H1 (cell line): Measurements from ENCODE around the gene COL17A1. TPM values are rescaled to one million over a fixed set of nuclear protein-coding genes. Genes with fewer than 3 reads are reported as not detected.

ENCODE experiments used
- CTCF ChIA-PET: fragments of 300-600 bp; sonication (Branson Sonifier 250); formaldehyde crosslinking; loops from one replicate; lab custom pipeline; 2021; ENCODE audit not compliant: partially characterized antibody; lab: Charles Lee
- POLR2A ChIA-PET: fragments of 300-600 bp; sonication (Branson Sonifier 250); formaldehyde crosslinking; loops from one replicate; lab custom pipeline; 2021; ENCODE audit warnings: inconsistent platforms; ENCODE audit not compliant: partially characterized antibody; lab: Charles Lee
- DNase-seq, 2 experiments: peaks; one replicate each; pipeline versions ENCODE4 v3.0.0 to v3.0.0-alpha.2; 2010 to 2022; ENCODE audit warnings: low spot score in 2 of 2, low read depth in 1 of 2, mixed read lengths in 1 of 2
- FAIRE-seq: peaks from 2 replicates; lab custom pipeline; 2011; peaks lifted over from hg19 to GRCh38; lab: Jason Lieb, UNC
- H2AFZ ChIP-seq: 2 replicates; pipeline ENCODE4 v1.8.1; 2012; ENCODE audit warnings: low read length, inconsistent platforms
- H2AK5ac ChIP-seq: 2 replicates; pipeline ENCODE4 v1.6.1; 2013; ENCODE audit warnings: low read depth, low read length
- H2BK120ac ChIP-seq: replicated peaks from 2 replicates; pipeline ENCODE3; 2013; ENCODE audit warnings: low read depth, low read length, inconsistent platforms
- H2BK12ac ChIP-seq: 2 replicates; pipeline ENCODE4 v1.6.1; 2013; ENCODE audit warnings: low read depth, low read length
- H2BK15ac ChIP-seq: 2 replicates; pipeline ENCODE4 v1.6.1; 2013; ENCODE audit warnings: low read length
- H2BK20ac ChIP-seq: 2 replicates; pipeline ENCODE4 v1.6.1; 2013; ENCODE audit warnings: low read length
- H2BK5ac ChIP-seq: 2 replicates; pipeline ENCODE4 v1.6.1; 2013; ENCODE audit warnings: low read depth, low read length
- H3K14ac ChIP-seq: 2 replicates; pipeline ENCODE4 v1.6.1; 2013; ENCODE audit warnings: inconsistent platforms; ENCODE audit not compliant: insufficient read length
- H3K18ac ChIP-seq: 2 replicates; pipeline ENCODE4 v1.6.1; 2013; ENCODE audit warnings: low read length; ENCODE audit errors: extremely low read depth
- H3K23ac ChIP-seq: 2 replicates; pipeline ENCODE4 v1.6.1; 2013; ENCODE audit warnings: inconsistent platforms; ENCODE audit not compliant: insufficient read length
- H3K23me2 ChIP-seq: 2 replicates; pipeline ENCODE4 v1.6.1; 2013; ENCODE audit warnings: low read depth, low read length
- H3K27ac ChIP-seq: 2 replicates; pipeline ENCODE4 v1.6.1; 2011; ENCODE audit warnings: low read depth, low read length, inconsistent platforms
- H3K27me3 ChIP-seq, 4 experiments: replicated peaks in 1 of 4; 1 replicate in 1 of 4; 2 replicates in 3 of 4; pipeline versions ENCODE4 v1.6.1 to v1.8.1; 2011 to 2013; ENCODE audit warnings: low read length in 3 of 4, mild to moderate bottlenecking in 3 of 4, inconsistent platforms in 2 of 4, mixed read lengths in 2 of 4, moderate library complexity in 1 of 4; ENCODE audit not compliant: control insufficient read depth in 3 of 4, insufficient read depth in 3 of 4; ENCODE audit errors: extremely low read depth in 1 of 4
- H3K36me3 ChIP-seq, 4 experiments: 2 replicates each; pipeline versions ENCODE4 v1.6.1 to v1.8.1; 2011 to 2013; ENCODE audit warnings: mild to moderate bottlenecking in 4 of 4, low read length in 3 of 4, moderate library complexity in 2 of 4, control low read depth in 1 of 4, inconsistent platforms in 1 of 4; ENCODE audit not compliant: insufficient read depth in 4 of 4, control insufficient read depth in 2 of 4
- H3K4ac ChIP-seq: replicated peaks from 2 replicates; pipeline ENCODE3; 2013; ENCODE audit warnings: low read length, low read depth, mixed read lengths, inconsistent platforms; ENCODE audit not compliant: insufficient read length
- H3K4me1 ChIP-seq, 4 experiments: replicated peaks in 1 of 4; 1 replicate in 1 of 4; 2 replicates in 3 of 4; pipeline versions ENCODE4 v1.6.1 to v1.8.1; 2011 to 2013; ENCODE audit warnings: low read length in 3 of 4, inconsistent platforms in 2 of 4, mixed read lengths in 1 of 4; ENCODE audit not compliant: insufficient read depth in 4 of 4, control insufficient read depth in 3 of 4
- H3K4me2 ChIP-seq, 2 experiments: 2 replicates each; pipeline versions ENCODE4 v1.6.1 to v1.8.1; 2011 to 2013; ENCODE audit warnings: low read depth in 2 of 2, low read length in 2 of 2, control low read depth in 1 of 2, inconsistent platforms in 1 of 2, mild to moderate bottlenecking in 1 of 2; ENCODE audit not compliant: insufficient read depth in 1 of 2
- H3K4me3 ChIP-seq, 4 experiments: fragments of 200-600, 300-600 bp in 1 of 4; sonication (generic), shearing (Covaris generic), sonication (Bioruptor Twin) in 1 of 4; 2 replicates each; pipeline versions ENCODE4 v1.5.1 to v1.8.1; 2011 to 2016; ENCODE audit warnings: low read length in 4 of 4, low read depth in 3 of 4, control low read depth in 2 of 4, inconsistent platforms in 2 of 4, mild to moderate bottlenecking in 2 of 4, mixed read lengths in 1 of 4, moderate library complexity in 1 of 4; ENCODE audit not compliant: insufficient read depth in 2 of 4; ENCODE audit errors: extremely low read depth in 1 of 4
- H3K56ac ChIP-seq: replicated peaks from 2 replicates; pipeline ENCODE3; 2013; ENCODE audit warnings: low read depth, mild to moderate bottlenecking, mixed read lengths, low read length, inconsistent platforms; ENCODE audit not compliant: insufficient read length
- H3K79me1 ChIP-seq: 2 replicates; pipeline ENCODE4 v1.6.1; 2013; ENCODE audit warnings: low read depth, low read length, control low read depth
- H3K79me2 ChIP-seq, 2 experiments: 2 replicates each; pipeline versions ENCODE4 v1.6.1 to v1.8.1; 2012 to 2013; ENCODE audit warnings: low read length in 2 of 2, mild to moderate bottlenecking in 2 of 2, inconsistent platforms in 1 of 2; ENCODE audit not compliant: insufficient read depth in 2 of 2, control insufficient read depth in 1 of 2
- H3K9ac ChIP-seq, 4 experiments: replicated peaks in 1 of 4; 1 replicate in 1 of 4; 2 replicates in 3 of 4; pipeline versions ENCODE4 v1.6.1 to v1.8.1; 2011 to 2013; ENCODE audit warnings: low read depth in 3 of 4, low read length in 3 of 4, control low read depth in 2 of 4, mild to moderate bottlenecking in 2 of 4, moderate library complexity in 2 of 4, inconsistent platforms in 1 of 4; ENCODE audit errors: extremely low read depth in 1 of 4
- H3K9me3 ChIP-seq, 2 experiments: 2 replicates each; pipeline versions ENCODE4 v1.6.1 to v1.8.1; 2012 to 2013; ENCODE audit warnings: mild to moderate bottlenecking in 2 of 2, moderate library complexity in 2 of 2, control low read depth in 1 of 2, inconsistent platforms in 1 of 2, low read depth in 1 of 2, low read length in 1 of 2, mixed read lengths in 1 of 2; ENCODE audit not compliant: insufficient read depth in 2 of 2
- H4K20me1 ChIP-seq, 2 experiments: replicated peaks in 1 of 2; 2 replicates each; pipeline versions ENCODE3 to v1.8.1; 2011 to 2013; ENCODE audit warnings: inconsistent platforms in 2 of 2, low read length in 2 of 2, mild to moderate bottlenecking in 1 of 2; ENCODE audit not compliant: insufficient read depth in 2 of 2, control insufficient read depth in 1 of 2
- H4K5ac ChIP-seq: 2 replicates; pipeline ENCODE4 v1.6.1; 2013; ENCODE audit warnings: low read length, low read depth, mixed read lengths, inconsistent platforms; ENCODE audit not compliant: insufficient read length
- H4K8ac ChIP-seq: 2 replicates; pipeline ENCODE4 v1.8.0; 2013; ENCODE audit warnings: mild to moderate bottlenecking, moderate library complexity, low read length, inconsistent platforms; ENCODE audit not compliant: insufficient read depth; ENCODE audit errors: extremely low read depth
- H4K91ac ChIP-seq: replicated peaks from 2 replicates; pipeline ENCODE3; 2013; ENCODE audit warnings: low read length, mixed read lengths, inconsistent platforms; ENCODE audit not compliant: insufficient read length
- CEBPB ChIP-seq: IDR thresholded peaks from 2 replicates; pipeline ENCODE4 v1.6.1; 2012; ENCODE audit warnings: low read depth, low read length
- CHD1 ChIP-seq: IDR thresholded peaks from 2 replicates; pipeline ENCODE4 v1.6.1; 2012; ENCODE audit warnings: low read depth, low read length, improper control_type of control experiment
- CHD2 ChIP-seq: IDR thresholded peaks from 2 replicates; pipeline ENCODE4 v1.6.1; 2012; ENCODE audit warnings: low read length, improper control_type of control experiment
- MAFK ChIP-seq: IDR thresholded peaks from 2 replicates; pipeline ENCODE4 v1.6.1; 2012; ENCODE audit warnings: low read depth, mild to moderate bottlenecking, improper control_type of control experiment, low read length
- NANOG ChIP-seq: IDR thresholded peaks from 2 replicates; pipeline ENCODE4 v1.6.1; 2011; ENCODE audit warnings: low read length, low read depth, mild to moderate bottlenecking, inconsistent platforms; ENCODE audit not compliant: insufficient read depth, poor library complexity, severe bottlenecking
- POU5F1 ChIP-seq: IDR thresholded peaks from 2 replicates; pipeline ENCODE4 v1.6.1; 2011; ENCODE audit warnings: low read depth, mild to moderate bottlenecking, low read length, moderate library complexity
- SRF ChIP-seq: IDR thresholded peaks from 2 replicates; pipeline ENCODE4 v1.6.1; 2011; ENCODE audit warnings: mild to moderate bottlenecking, low read depth, low read length, moderate library complexity
- TAF1 ChIP-seq: IDR thresholded peaks from 2 replicates; pipeline ENCODE4 v1.6.1; 2011; ENCODE audit warnings: mild to moderate bottlenecking, low read depth, low read length
- TAF7 ChIP-seq: optimal IDR thresholded peaks from 2 replicates; pipeline ENCODE3; 2011; ENCODE audit warnings: low read depth, mild to moderate bottlenecking, inconsistent platforms, low read length, moderate library complexity, borderline replicate concordance
- WGBS, 2 experiments: shearing (Covaris generic) in 1 of 2; methylation state at CpG; one replicate each; pipeline versions ENCODE4 v1.1.6 to v1.1.7; 2013 to 2015; ENCODE audit warnings: low lambda C conversion rate in 2 of 2, mixed read lengths in 2 of 2, inconsistent platforms in 1 of 2, low coverage in 1 of 2, missing lambda C conversion rate in 1 of 2; ENCODE audit not compliant: insufficient replicate concordance in 2 of 2, insufficient coverage in 1 of 2, insufficient read length in 1 of 2; ENCODE audit errors: extremely low coverage in 1 of 2, missing lambda C conversion rate in 1 of 2; 5-methylcytosine and 5-hydroxymethylcytosine counted together
- polyA plus RNA-seq, 7 experiments: library from polyadenylated mRNA; depleted of rRNA in 3 of 7; stranded (reverse) in 5 of 7; unstranded in 2 of 7; fragments of >200 nt in 5 of 7; fragments of 200-250 nt in 2 of 7; gene quantifications; 1 replicate in 5 of 7; 2 replicates in 1 of 7; 4 replicates in 1 of 7; pipeline versions ENCODE4 v1.2.1 to v1.2.3, GENCODE V29; 2011 to 2013; ENCODE audit warnings: missing spikeins in 2 of 7, mixed read lengths in 2 of 7
- total RNA-seq: library from RNA; stranded (reverse); fragmentation: NEBNext Ultra II Directional; extraction: Animal tissue kit (Norgen Biotek cat#: 25700); gene quantifications from 2 replicates; pipeline ENCODE4 v1.2.1, GENCODE V29; 2021
- TF ChIP-seq, protein P1 (sequence below), 3 experiments: IDR thresholded peaks; 1 replicate in 2 of 3; 2 replicates in 1 of 3; pipeline versions ENCODE4 v1.5.1 to v1.6.1; 2011; ENCODE audit warnings: low read length in 3 of 3, mild to moderate bottlenecking in 3 of 3, inconsistent platforms in 2 of 3, low read depth in 1 of 3, moderate library complexity in 1 of 3; ENCODE audit not compliant: insufficient read depth in 1 of 3; ENCODE audit errors: control extremely low read depth in 1 of 3
- TF ChIP-seq, protein P2 (sequence below): IDR thresholded peaks from 2 replicates; pipeline ENCODE4 v1.6.1; 2011; ENCODE audit warnings: low read length, improper control_type of control experiment

The COL17A1 gene
- total and polyA plus RNA-seq, 2 of the 8 experiments (the other 6 are each of a cell fraction or from before 2014, with no cell fraction given) = 0.35 to 0.37 TPM

DNA sequence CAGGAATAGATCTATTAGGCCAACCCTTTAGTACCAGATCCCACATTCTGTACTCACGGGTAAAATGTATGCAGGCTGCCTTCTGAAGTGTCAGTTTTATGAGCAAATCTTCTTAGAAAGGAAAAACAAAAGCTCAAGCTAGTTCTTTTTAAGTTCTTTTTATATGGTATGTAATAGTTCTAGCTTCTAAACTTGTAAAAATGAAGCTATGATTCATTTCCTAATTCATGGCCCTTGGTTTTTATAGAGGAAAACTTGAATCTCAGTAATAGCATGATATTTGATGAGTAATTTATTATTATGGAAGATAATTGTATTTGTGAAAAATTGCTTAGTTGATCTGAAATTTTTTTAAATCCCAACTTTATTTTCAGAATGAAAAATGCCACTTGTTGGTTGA, 64.4 kb downstream of the COL17A1 start:
- Histone ChIP-seq H2BK12ac (no peak overlapping the region), H3K9me3 (no peaks in the 10 kb centered on the region), H3K4me2 (no peak overlapping the region), H3K4me3 (no peak overlapping the region), H3K18ac (no peak overlapping the region), H3K23me2 (no peaks in the 10 kb centered on the region; the same call in 1 of the 2 replicates), H4K5ac (no peak overlapping the region), H3K14ac (no peak overlapping the region), H2BK5ac (no peak overlapping the region), H4K91ac (no peak overlapping the region), H3K56ac (no peak overlapping the region), H2BK15ac (no peak overlapping the region), H4K8ac (no peak overlapping the region), H3K4ac (no peak overlapping the region), H3K23ac (no peak overlapping the region), H3K36me3 (peaks cover 3 to 23% (median 12%) of the 10 kb centered on the region in 4 experiments; a peak in 5 of 8 replicates), H2BK20ac (no peak overlapping the region), H2AFZ (no peak overlapping the region), H3K9ac (no peak overlapping the region), H3K27ac (no peak overlapping the region), H4K20me1 (no peaks in the 10 kb centered on the region), H3K4me1 (peaks cover 0 to 3% (median 0%) of the 10 kb centered on the region in 4 experiments; a peak in 1 of 7 replicates), H2AK5ac (no peak overlapping the region), H2BK120ac (no peak overlapping the region), H3K79me1 (no peaks in the 10 kb centered on the region), H3K27me3 (no peaks in the 10 kb centered on the region), H3K79me2 (no peaks in the 10 kb centered on the region)
- 79% methylated on average over 1 of the region's 1 CpG; no CpG with 5 or more reads in 1 of the 2 experiments for WGBS, 2 experiments
- CTCF ChIA-PET = interaction anchor here (0.9 to 1.1 kb wide), 4 partner anchors 8 to 35 kb away, joined by 3 to 4 read pairs (median 3); no protein-coding TSS in a partner anchor
- FAIRE-seq = no peak
- POLR2A ChIA-PET = no interaction called here
- no peak for DNase-seq
- TF ChIP-seq, protein P1, sequence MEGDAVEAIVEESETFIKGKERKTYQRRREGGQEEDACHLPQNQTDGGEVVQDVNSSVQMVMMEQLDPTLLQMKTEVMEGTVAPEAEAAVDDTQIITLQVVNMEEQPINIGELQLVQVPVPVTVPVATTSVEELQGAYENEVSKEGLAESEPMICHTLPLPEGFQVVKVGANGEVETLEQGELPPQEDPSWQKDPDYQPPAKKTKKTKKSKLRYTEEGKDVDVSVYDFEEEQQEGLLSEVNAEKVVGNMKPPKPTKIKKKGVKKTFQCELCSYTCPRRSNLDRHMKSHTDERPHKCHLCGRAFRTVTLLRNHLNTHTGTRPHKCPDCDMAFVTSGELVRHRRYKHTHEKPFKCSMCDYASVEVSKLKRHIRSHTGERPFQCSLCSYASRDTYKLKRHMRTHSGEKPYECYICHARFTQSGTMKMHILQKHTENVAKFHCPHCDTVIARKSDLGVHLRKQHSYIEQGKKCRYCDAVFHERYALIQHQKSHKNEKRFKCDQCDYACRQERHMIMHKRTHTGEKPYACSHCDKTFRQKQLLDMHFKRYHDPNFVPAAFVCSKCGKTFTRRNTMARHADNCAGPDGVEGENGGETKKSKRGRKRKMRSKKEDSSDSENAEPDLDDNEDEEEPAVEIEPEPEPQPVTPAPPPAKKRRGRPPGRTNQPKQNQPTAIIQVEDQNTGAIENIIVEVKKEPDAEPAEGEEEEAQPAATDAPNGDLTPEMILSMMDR (IDR thresholded peaks at IDR 0.05; ENCODE audit: control extremely low read depth in 1 of 3, insufficient read depth in 1 of 3, low read depth in 1 of 3, low read length in 3 of 3) = no peak
- TF ChIP-seq CEBPB (no peak), NANOG (no peak), CHD1 (no peak), POU5F1 (no peak), SRF (no peak), CHD2 (no peak), TAF7 (no peak), MAFK (no peak), TAF1 (no peak)
- TF ChIP-seq, protein P2, sequence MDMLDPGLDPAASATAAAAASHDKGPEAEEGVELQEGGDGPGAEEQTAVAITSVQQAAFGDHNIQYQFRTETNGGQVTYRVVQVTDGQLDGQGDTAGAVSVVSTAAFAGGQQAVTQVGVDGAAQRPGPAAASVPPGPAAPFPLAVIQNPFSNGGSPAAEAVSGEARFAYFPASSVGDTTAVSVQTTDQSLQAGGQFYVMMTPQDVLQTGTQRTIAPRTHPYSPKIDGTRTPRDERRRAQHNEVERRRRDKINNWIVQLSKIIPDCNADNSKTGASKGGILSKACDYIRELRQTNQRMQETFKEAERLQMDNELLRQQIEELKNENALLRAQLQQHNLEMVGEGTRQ = no peak
